ENCODE data around the gene BAX. TPM values are rescaled to one million over a fixed set of nuclear protein-coding genes. Genes with fewer than 3 reads are reported as not detected.

BAX gene
- total and polyA plus RNA-seq, 9 of the 15 experiments (the other 6 are each of a cell fraction or from before 2014, with no cell fraction given): 3.2 to 95.4 (median 44.5) TPM

GRCh38 chr19:48963371-48964204 is 8.9 kb downstream of the BAX start (continued):
- TF ChIP-seq ZNF512 (tag; IDR thresholded peaks at IDR 0.05): no peak
- no peak for TF ChIP-seq ZNF224 (CRISPR knock-in tag; IDR thresholded peaks at IDR 0.05)
- TF ChIP-seq SRSF3 (IDR thresholded peaks at IDR 0.05; ENCODE audit: insufficient read depth, low read length): peak; percentile 72; the same call in 1 of the 2 replicates
- TF ChIP-seq SMC3 (conservative IDR thresholded peaks at IDR 0.05; ENCODE audit: insufficient read depth, low read depth, low read length): no peak
- peak; percentile 97 for TF ChIP-seq FOSL1 (tag; conservative IDR thresholded peaks at IDR 0.05)
- TF ChIP-seq MAFG (tag; conservative IDR thresholded peaks at IDR 0.05): peak; percentile 99
- TF ChIP-seq SMAD3 (CRISPR knock-in tag; conservative IDR thresholded peaks at IDR 0.05): peak; percentile 60; the same call in 1 of the 2 replicates
- TF ChIP-seq ZNF282 (CRISPR knock-in tag; IDR thresholded peaks at IDR 0.05): no peak
- no peak for TF ChIP-seq ZNF76 (CRISPR knock-in tag; IDR thresholded peaks at IDR 0.05; ENCODE audit: borderline replicate concordance)
- TF ChIP-seq ZNF584 (CRISPR knock-in tag; IDR thresholded peaks at IDR 0.05; ENCODE audit: low read depth): peak; percentile 22; the same call in 1 of the 2 replicates
- TF ChIP-seq ZNF699 (CRISPR knock-in tag; IDR thresholded peaks at IDR 0.05; ENCODE audit: insufficient replicate concordance): no peak
- TF ChIP-seq ZNF57 (CRISPR knock-in tag; IDR thresholded peaks at IDR 0.05): no peak
- TF ChIP-seq CBFA2T2 (conservative IDR thresholded peaks at IDR 0.05): no peak
- no peak for TF ChIP-seq CHCHD3 (CRISPR knock-in tag; IDR thresholded peaks at IDR 0.05)
- 0 out of 2 replicates have a peak, but pooled peaks have one; percentile 20 for TF ChIP-seq DIDO1 (tag; IDR thresholded peaks at IDR 0.05; ENCODE audit: low read depth)
- no peak for TF ChIP-seq THRAP3 (IDR thresholded peaks at IDR 0.05; ENCODE audit: borderline replicate concordance)
- no peak for TF ChIP-seq ZNF668 (CRISPR knock-in tag; IDR thresholded peaks at IDR 0.05)
- no peak for TF ChIP-seq ZNF3 (CRISPR knock-in tag; IDR thresholded peaks at IDR 0.05)
- 0 out of 2 replicates have a peak, but pooled peaks have one; percentile 38 for TF ChIP-seq HDAC6 (IDR thresholded peaks at IDR 0.05; ENCODE audit: low read depth, low read length)
- no peak for TF ChIP-seq U2AF1 (optimal IDR thresholded peaks at IDR 0.05; ENCODE audit: low read depth, low read length)
- TF ChIP-seq KHSRP (IDR thresholded peaks at IDR 0.05): no peak
- TF ChIP-seq PBX2 (CRISPR knock-in tag; IDR thresholded peaks at IDR 0.05; ENCODE audit: low read depth): no peak
- no peak for TF ChIP-seq PBX2 (tag; conservative IDR thresholded peaks at IDR 0.05; ENCODE audit: low read depth)
- no peak; the same call in 1 of the 2 replicates for TF ChIP-seq THRB (CRISPR knock-in tag; conservative IDR thresholded peaks at IDR 0.05)
